ENCODE measurements around the gene ISY1. TPM values are rescaled to one million over a fixed set of nuclear protein-coding genes. Genes with fewer than 3 reads are reported as not detected.
"Not testable (repeated sequence)": the region's sequence is repeated elsewhere in the genome, so short reads cannot be mapped to it uniquely, and the experiment has no call there.

Gene ISY1
- total and polyA plus RNA-seq, 3 experiments from 2014 or later, result 84.6 to 94.7 (median 91.6) TPM

DNA sequence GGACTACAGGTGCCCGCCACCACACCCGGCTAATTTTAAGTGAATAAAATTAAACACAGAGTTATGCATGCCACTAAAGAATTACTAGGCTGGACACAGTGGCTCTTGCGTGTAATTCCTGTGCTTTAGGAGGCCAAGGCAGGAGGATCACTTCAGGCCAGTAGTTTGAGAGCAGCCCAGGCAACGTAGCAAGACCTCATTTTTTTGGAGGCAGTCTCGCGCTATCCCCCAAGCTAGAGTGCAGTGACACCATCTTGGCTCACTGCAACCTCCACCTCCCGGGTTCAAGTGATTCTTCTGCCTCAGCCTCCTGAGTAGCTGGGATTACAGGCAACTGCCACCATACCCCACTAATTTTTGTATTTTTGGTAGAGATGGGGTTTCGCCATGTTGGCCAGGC, 4.7 kb upstream of the ISY1 start:
- not testable (repeated sequence) for H3K4me3 Mint-ChIP-seq; H3K4me3 ChIP-seq (ENCODE audit: low read length); H3K4me1 ChIP-seq (ENCODE audit: insufficient read depth, low read length); H3K27me3 ChIP-seq (ENCODE audit: insufficient read depth, low read length, poor library complexity, severe bottlenecking); DNase-seq; H3K27me3 Mint-ChIP-seq; H3K9me3 Mint-ChIP-seq; H3K9me3 ChIP-seq (ENCODE audit: low read length); H3K27ac ChIP-seq (ENCODE audit: low read depth, low read length)
- Mint-ChIP-seq H3K4me1 (peaks cover 19 to 36% (median 30%) of the 10 kb centered on the region in 3 donors), H3K36me3 (peaks cover 3 to 56% (median 17%) of the 10 kb centered on the region in 3 donors), H3K27ac (peak overlapping the region in 1 of 8 donors; percentile 29)
- ChIA-PET POLR2A (interaction anchor here (0.6 kb wide), 1 partner anchor 28 kb away, joined by 3 read pairs; no protein-coding TSS in a partner anchor), CTCF (interaction anchor here (1.5 kb wide), 1 partner anchor 196 kb away, joined by 4 read pairs; no protein-coding TSS in a partner anchor)
- H3K36me3 ChIP-seq (ENCODE audit: insufficient read depth, low read length), result peaks cover 29% of the 10 kb centered on the region

DNA sequence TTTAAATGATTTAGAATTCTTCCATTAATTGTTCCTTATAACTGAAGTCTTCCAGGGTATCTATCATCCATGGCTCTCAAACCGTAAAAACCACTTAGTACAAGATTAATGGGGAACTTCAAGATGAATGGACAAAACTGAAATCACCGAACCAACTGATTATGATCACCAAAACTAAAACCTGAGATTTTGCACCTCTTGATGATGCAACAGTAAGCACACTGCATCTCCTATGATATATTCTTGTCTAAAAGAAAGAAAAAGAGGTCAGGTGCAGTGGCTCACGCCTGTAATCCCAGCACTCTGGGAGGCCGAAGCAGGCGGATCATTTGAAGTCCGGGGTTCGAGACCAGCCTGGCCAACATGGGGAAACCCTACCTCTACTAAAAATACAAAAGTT, 3.6 kb upstream of the ISY1 start:
- Histone ChIP-seq H3K4me3 (ENCODE audit: low read length) (no peak overlapping the region), H3K9me3 (ENCODE audit: low read length) (no peaks in the 10 kb centered on the region), H3K4me1 (ENCODE audit: insufficient read depth, low read length) (peaks cover 16% of the 10 kb centered on the region), H3K36me3 (ENCODE audit: insufficient read depth, low read length) (peaks cover 18% of the 10 kb centered on the region), H3K27ac (ENCODE audit: low read depth, low read length) (no peak overlapping the region), H3K27me3 (ENCODE audit: insufficient read depth, low read length, poor library complexity, severe bottlenecking) (no peaks in the 10 kb centered on the region)
- no peaks in the 10 kb centered on the region for H3K9me3 Mint-ChIP-seq
- peak overlapping the region in 7 of 8 donors; percentile 40 to 89 (median 65) for H3K27ac Mint-ChIP-seq
- H3K4me3 Mint-ChIP-seq, result peak overlapping the region in 1 of 7 donors; percentile 51
- peaks cover 25 to 45% (median 33%) of the 10 kb centered on the region in 3 donors for H3K4me1 Mint-ChIP-seq
- H3K36me3 Mint-ChIP-seq, result peaks cover 3 to 49% (median 8%) of the 10 kb centered on the region in 3 donors
- ChIA-PET POLR2A (no interaction called here), CTCF (interaction anchor here (1.2 kb wide), 1 partner anchor 46 kb away, joined by 3 read pairs; no protein-coding TSS in a partner anchor)
- DNase-seq, result no peak
- peaks cover 0 to 4% of the 10 kb centered on the region in 2 donors for H3K27me3 Mint-ChIP-seq

DNA sequence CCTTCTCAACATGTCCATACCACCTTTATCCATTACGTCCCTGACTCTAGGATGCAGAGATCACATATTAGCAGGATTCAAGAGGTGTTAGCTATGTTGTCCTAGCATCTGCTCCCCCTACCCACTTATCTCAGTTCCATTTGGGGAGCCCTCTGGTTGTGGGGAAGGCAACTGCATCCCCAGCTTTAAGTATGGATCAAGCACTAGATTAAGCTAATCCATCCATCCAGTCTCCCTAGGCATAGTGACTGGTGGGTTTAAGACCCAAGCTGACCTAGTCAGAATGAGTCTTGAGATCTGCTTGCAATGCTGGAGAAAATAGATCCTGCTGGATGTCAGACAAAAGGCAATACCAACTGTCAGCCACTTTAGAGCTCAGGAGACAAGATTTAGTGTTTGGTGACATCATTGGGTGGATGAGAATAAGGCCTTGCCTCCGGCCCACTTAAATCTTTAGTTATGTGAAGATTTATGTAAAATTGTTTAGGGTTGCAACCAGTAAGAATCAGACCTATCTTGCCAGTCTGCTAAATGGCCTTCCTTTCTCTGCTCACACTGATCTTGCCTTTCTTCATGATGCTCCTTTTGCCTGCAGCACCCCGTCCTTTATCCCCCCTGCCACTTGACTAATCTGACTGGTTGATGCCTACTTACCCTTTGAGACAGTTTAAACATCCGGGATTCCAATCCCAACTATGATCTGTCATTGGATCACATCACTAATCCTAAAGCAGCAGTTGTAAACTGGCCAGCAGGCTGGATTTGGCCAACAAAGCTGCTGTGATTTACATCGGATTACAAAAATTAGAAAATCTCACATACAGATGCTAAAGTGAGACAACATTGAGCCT, 2.1 kb upstream of the ISY1 start:
- Histone ChIP-seq H3K9me3 (ENCODE audit: low read length) (no peaks in the 10 kb centered on the region), H3K36me3 (ENCODE audit: insufficient read depth, low read length) (peaks cover 22% of the 10 kb centered on the region), H3K4me1 (ENCODE audit: insufficient read depth, low read length) (peaks cover 21% of the 10 kb centered on the region), H3K4me3 (ENCODE audit: low read length) (no peak overlapping the region), H3K27ac (ENCODE audit: low read depth, low read length) (no peak overlapping the region), H3K27me3 (ENCODE audit: insufficient read depth, low read length, poor library complexity, severe bottlenecking) (no peaks in the 10 kb centered on the region)
- DNase-seq, result no peak
- Mint-ChIP-seq H3K27ac (peak overlapping the region; percentile 57 to 100 (median 99)), H3K36me3 (peaks cover 3 to 50% (median 8%) of the 10 kb centered on the region in 3 donors), H3K9me3 (no peaks in the 10 kb centered on the region), H3K4me1 (peaks cover 31 to 56% (median 42%) of the 10 kb centered on the region in 3 donors), H3K27me3 (peaks cover 0 to 4% of the 10 kb centered on the region in 2 donors), H3K4me3 (peak overlapping the region; percentile 26 to 99 (median 97))
- CTCF ChIA-PET, result interaction anchor here (0.9 to 2.2 kb wide), 15 partner anchors 10 to 193 kb away, joined by 3 to 21 read pairs (median 5); partner anchors contain the start of genes CNBP and RAB43
- POLR2A ChIA-PET, result interaction anchor here (1.5 to 2.4 kb wide), 4 partner anchors 17 to 149 kb away, joined by 3 to 20 read pairs (median 10); partner anchors contain the start of gene CNBP

DNA sequence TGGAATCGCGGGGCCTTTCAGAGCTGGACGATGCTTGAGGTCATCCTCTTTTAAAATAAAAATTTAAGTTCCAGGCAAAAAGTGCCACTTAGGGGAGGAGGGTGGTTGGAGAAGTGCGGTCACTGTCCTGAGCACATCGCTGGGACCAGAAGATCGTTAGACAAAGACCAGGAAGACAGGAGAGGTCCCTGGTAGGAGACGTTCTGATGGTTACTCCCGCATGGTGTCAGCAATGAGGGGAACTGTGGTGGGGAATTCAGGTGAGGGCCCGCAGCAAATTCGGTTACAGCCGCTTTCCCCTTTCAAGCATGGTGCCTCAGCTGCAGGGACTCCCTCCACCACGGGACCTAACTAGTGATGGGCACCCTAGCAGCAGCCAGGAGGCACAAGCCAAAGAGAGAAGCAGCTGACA, 1.0 kb upstream of the ISY1 start:
- Mint-ChIP-seq H3K4me1 (peaks cover 31 to 53% (median 42%) of the 10 kb centered on the region in 3 donors), H3K4me3 (peak overlapping the region; percentile 95 to 99 (median 98)), H3K9me3 (no peaks in the 10 kb centered on the region), H3K27ac (peak overlapping the region; percentile 97 to 100 (median 99)), H3K27me3 (peaks cover 0 to 4% of the 10 kb centered on the region in 2 donors), H3K36me3 (peaks cover 3 to 47% (median 6%) of the 10 kb centered on the region in 3 donors)
- Histone ChIP-seq H3K27me3 (ENCODE audit: insufficient read depth, low read length, poor library complexity, severe bottlenecking) (no peaks in the 10 kb centered on the region), H3K4me1 (ENCODE audit: insufficient read depth, low read length) (peaks cover 21% of the 10 kb centered on the region), H3K4me3 (ENCODE audit: low read length) (peak overlapping the region; percentile 98), H3K9me3 (ENCODE audit: low read length) (no peaks in the 10 kb centered on the region), H3K27ac (ENCODE audit: low read depth, low read length) (peak overlapping the region; percentile 95), H3K36me3 (ENCODE audit: insufficient read depth, low read length) (peaks cover 17% of the 10 kb centered on the region)
- peak in 3 of 5 donors; percentile 4 to 59 (median 9) for DNase-seq
- POLR2A ChIA-PET, result interaction anchor here (0.7 to 2.4 kb wide), 8 partner anchors 18 to 150 kb away, joined by 3 to 20 read pairs (median 4); partner anchors contain the start of genes CNBP and HMCES
- CTCF ChIA-PET, result interaction anchor here (0.6 to 2.2 kb wide), 21 partner anchors 9 to 192 kb away, joined by 3 to 21 read pairs (median 4); partner anchors contain the start of genes CFAP92, CNBP and RAB43

DNA sequence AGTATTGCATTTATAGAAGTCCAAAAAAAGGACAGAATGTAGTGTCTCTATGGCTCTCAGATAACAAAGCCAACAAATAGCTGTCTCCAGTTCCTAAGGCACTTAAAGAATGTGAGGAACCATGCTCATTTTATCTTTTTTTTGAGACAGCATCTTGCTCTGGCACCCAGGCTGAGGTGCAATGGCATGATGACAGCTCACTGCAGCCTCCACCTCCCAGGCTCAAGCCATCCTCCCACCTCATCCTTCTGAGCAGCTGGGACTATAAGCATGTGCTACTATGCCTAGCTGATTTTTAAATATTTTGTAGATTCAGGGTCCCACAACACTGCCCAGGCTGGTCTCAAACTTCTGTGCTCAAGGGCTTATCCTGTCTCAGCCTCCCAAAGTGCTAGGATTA, 16.1 kb downstream of the ISY1 start:
- Mint-ChIP-seq H3K4me1 (peaks cover 4 to 14% (median 9%) of the 10 kb centered on the region in 3 donors), H3K27ac (no peak overlapping the region), H3K36me3 (peaks cover 4 to 68% (median 10%) of the 10 kb centered on the region in 3 donors), H3K27me3 (no peaks in the 10 kb centered on the region), H3K9me3 (no peaks in the 10 kb centered on the region), H3K4me3 (no peak overlapping the region)
- Histone ChIP-seq H3K36me3 (ENCODE audit: insufficient read depth, low read length) (peaks cover 18% of the 10 kb centered on the region), H3K27me3 (ENCODE audit: insufficient read depth, low read length, poor library complexity, severe bottlenecking) (no peaks in the 10 kb centered on the region), H3K4me1 (ENCODE audit: insufficient read depth, low read length) (no peaks in the 10 kb centered on the region), H3K27ac (ENCODE audit: low read depth, low read length) (no peak overlapping the region), H3K4me3 (ENCODE audit: low read length) (no peak overlapping the region), H3K9me3 (ENCODE audit: low read length) (no peaks in the 10 kb centered on the region)
- DNase-seq, result no peak
- POLR2A ChIA-PET, result no interaction called here
- CTCF ChIA-PET, result interaction anchor here (1.5 to 2.5 kb wide), 3 partner anchors 17 to 92 kb away, joined by 5 to 8 read pairs (median 6); no protein-coding TSS in a partner anchor

DNA sequence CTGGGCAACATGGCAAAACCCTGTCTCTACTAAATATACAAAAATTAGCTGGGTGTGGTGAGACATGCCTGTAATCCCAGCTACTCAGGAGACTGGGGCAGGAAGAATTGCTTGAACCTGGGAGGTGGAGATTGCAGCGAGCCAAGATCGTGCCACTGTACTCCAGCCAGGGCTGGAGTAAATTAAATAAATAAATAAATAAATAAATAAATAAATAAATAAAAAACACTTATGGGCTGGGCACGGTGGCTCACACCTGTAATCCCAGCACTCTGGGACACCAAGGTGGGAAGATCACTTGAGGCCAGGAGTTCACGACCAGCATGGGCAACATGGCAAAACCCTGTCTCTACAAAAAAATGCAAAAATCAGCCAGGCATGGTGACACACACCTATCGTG, 19.9 kb downstream of the ISY1 start:
- H3K27ac Mint-ChIP-seq; DNase-seq; H3K9me3 ChIP-seq (ENCODE audit: low read length); H3K4me3 ChIP-seq (ENCODE audit: low read length); H3K4me1 ChIP-seq (ENCODE audit: insufficient read depth, low read length); POLR2A ChIA-PET; H3K27me3 Mint-ChIP-seq; CTCF ChIA-PET; H3K4me1 Mint-ChIP-seq; H3K27ac ChIP-seq (ENCODE audit: low read depth, low read length); H3K27me3 ChIP-seq (ENCODE audit: insufficient read depth, low read length, poor library complexity, severe bottlenecking); H3K9me3 Mint-ChIP-seq; H3K4me3 Mint-ChIP-seq: not testable (repeated sequence)
- peaks cover 16% of the 10 kb centered on the region for H3K36me3 ChIP-seq (ENCODE audit: insufficient read depth, low read length)
- peaks cover 0 to 61% (median 8%) of the 10 kb centered on the region in 3 donors for H3K36me3 Mint-ChIP-seq

DNA sequence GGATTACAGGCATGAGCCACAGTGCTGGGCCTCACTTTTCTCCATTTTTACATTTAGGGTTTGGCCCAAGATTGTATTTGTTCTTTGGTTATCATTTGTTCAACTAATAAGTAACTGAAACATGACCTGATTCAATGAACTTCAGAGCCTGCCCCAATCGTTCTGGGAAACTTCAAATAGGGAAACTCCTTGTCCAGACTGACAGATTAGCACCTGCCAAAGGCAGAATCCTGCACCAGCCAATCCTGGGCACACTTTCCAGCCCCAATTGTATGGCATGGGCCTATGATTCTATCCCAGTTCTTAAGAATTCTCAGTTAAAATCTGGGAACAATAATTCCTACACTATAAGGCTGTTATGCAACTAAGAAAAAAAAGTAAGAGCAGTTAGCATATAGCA, 21.0 kb downstream of the ISY1 start:
- DNase-seq, result no peak
- CTCF ChIA-PET, result interaction anchor here (1.0 kb wide), 1 partner anchor 105 kb away, joined by 3 read pairs; no protein-coding TSS in a partner anchor
- H3K36me3 ChIP-seq (ENCODE audit: insufficient read depth, low read length), result peaks cover 16% of the 10 kb centered on the region

More for the DNA sequence above, 21.0 kb downstream of the ISY1 start:
- Mint-ChIP-seq H3K9me3 (no peaks in the 10 kb centered on the region), H3K27me3 (no peaks in the 10 kb centered on the region), H3K36me3 (peaks cover 0 to 55% (median 4%) of the 10 kb centered on the region in 3 donors), H3K27ac (no peak overlapping the region), H3K4me3 (no peak overlapping the region), H3K4me1 (no peaks in the 10 kb centered on the region)
- H3K9me3 ChIP-seq (ENCODE audit: low read length), result no peaks in the 10 kb centered on the region
- no peak overlapping the region for H3K4me3 ChIP-seq (ENCODE audit: low read length)
- POLR2A ChIA-PET, result no interaction called here
- H3K4me1 ChIP-seq (ENCODE audit: insufficient read depth, low read length), result no peaks in the 10 kb centered on the region
- H3K27me3 ChIP-seq (ENCODE audit: insufficient read depth, low read length, poor library complexity, severe bottlenecking), result no peaks in the 10 kb centered on the region
- no peak overlapping the region for H3K27ac ChIP-seq (ENCODE audit: low read depth, low read length)
